Breast epithelium (tissue), 3 donors: ENCODE measurements around the gene CYB5R3.

Experiments used
- POLR2A ChIP-seq: fragments of 450-650 bp; IDR thresholded peaks from one replicate; pipeline ENCODE4 v1.6.1; 2016; ENCODE audit warnings: antibody characterized with exemption, mild to moderate bottlenecking, moderate library complexity
- TF ChIP-seq, protein P1 (sequence below), 3 donors: fragments of 450-650 bp; IDR thresholded peaks; one replicate each; pipeline ENCODE4 v1.5.1; 2016 to 2017; ENCODE audit warnings: antibody characterized with exemption in 3 of 3, mild to moderate bottlenecking in 3 of 3, moderate library complexity in 3 of 3

DNA sequence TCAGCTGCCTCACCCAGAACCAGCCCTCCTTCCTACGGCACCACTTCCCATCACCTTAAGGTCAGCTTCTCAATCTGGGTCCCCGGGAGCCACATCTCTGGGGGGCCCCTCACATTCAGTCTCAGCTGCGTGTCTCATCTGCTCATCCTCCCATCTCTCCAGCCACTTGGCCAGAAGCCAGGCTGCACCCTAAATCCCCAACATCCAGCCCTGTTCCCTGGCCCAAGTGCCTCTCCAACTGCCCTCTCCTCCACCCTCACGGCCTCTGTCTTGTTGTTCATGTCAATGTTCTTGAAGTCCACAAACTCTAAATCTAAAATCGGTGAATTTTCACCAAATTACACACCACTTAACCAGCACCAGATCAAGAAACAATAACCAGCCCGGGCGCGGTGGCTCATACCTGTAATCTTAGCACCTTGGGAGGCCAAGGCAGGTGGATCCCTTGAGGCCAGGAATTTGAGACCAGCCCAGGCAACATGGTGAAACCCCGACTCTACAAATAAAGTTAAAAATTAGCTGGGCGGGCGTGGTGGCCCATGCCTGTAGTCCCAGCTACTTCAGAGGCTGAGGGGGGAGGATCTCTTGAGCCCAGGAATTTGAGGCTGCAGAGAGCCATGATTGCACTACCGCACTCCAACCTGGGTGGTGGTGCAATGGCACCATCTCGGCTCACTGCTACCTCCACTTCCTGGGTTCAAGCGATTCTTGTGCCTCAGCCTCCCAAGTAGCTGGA, 37.7 kb upstream of the CYB5R3 start:
- TF ChIP-seq, protein P1, sequence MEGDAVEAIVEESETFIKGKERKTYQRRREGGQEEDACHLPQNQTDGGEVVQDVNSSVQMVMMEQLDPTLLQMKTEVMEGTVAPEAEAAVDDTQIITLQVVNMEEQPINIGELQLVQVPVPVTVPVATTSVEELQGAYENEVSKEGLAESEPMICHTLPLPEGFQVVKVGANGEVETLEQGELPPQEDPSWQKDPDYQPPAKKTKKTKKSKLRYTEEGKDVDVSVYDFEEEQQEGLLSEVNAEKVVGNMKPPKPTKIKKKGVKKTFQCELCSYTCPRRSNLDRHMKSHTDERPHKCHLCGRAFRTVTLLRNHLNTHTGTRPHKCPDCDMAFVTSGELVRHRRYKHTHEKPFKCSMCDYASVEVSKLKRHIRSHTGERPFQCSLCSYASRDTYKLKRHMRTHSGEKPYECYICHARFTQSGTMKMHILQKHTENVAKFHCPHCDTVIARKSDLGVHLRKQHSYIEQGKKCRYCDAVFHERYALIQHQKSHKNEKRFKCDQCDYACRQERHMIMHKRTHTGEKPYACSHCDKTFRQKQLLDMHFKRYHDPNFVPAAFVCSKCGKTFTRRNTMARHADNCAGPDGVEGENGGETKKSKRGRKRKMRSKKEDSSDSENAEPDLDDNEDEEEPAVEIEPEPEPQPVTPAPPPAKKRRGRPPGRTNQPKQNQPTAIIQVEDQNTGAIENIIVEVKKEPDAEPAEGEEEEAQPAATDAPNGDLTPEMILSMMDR (IDR thresholded peaks at IDR 0.05): no peak
- no peak for TF ChIP-seq POLR2A
